Measurements from ENCODE around the gene MAP3K4.

- TF ChIP-seq POLR2AphosphoS5 (IDR thresholded peaks at IDR 0.05) (no peak), POLR2A (IDR thresholded peaks at IDR 0.05) (no peak), CTCF (IDR thresholded peaks at IDR 0.05) (no peak)
Measured at GRCh38 chr6:161166677-161167076, 175.1 kb downstream of the MAP3K4 start.

All from breast epithelium (tissue), 3 donors.